H9 (cell line): ENCODE data around the gene RTN1. TPM values are rescaled to one million over a fixed set of nuclear protein-coding genes. Genes with fewer than 3 reads are reported as not detected.

ENCODE experiments used
- DNase-seq: peaks from one replicate; pipeline ENCODE4 v3.0.0-alpha.2; 2017
- H2AFZ ChIP-seq: one replicate; pipeline ENCODE4 v1.6.1; 2013; ENCODE audit warnings: mild to moderate bottlenecking, low read length, control low read depth, moderate library complexity
- H2AK5ac ChIP-seq: 2 replicates; pipeline ENCODE4 v1.6.1; 2013; ENCODE audit warnings: low read length, control low read depth, mixed read lengths; ENCODE audit not compliant: insufficient read length
- H2BK120ac ChIP-seq: one replicate; pipeline ENCODE4 v1.6.1; 2013; ENCODE audit warnings: low read depth, mild to moderate bottlenecking, low read length, control low read depth, inconsistent platforms; ENCODE audit not compliant: poor library complexity, severe bottlenecking
- H2BK12ac ChIP-seq: 2 replicates; pipeline ENCODE4 v1.6.1; 2013; ENCODE audit warnings: low read length, control low read depth, mixed read lengths, low read depth; ENCODE audit not compliant: insufficient read length
- H2BK15ac ChIP-seq: 2 replicates; pipeline ENCODE4 v1.6.1; 2013; ENCODE audit warnings: low read depth, low read length, control low read depth
- H2BK20ac ChIP-seq: one replicate; pipeline ENCODE4 v1.6.1; 2013; ENCODE audit warnings: low read depth, mild to moderate bottlenecking, low read length, control low read depth, inconsistent platforms; ENCODE audit not compliant: poor library complexity, severe bottlenecking
- H2BK5ac ChIP-seq: 2 replicates; pipeline ENCODE4 v1.6.1; 2013; ENCODE audit warnings: low read length, control low read depth, mixed read lengths; ENCODE audit not compliant: insufficient read length
- H3K14ac ChIP-seq: 2 replicates; pipeline ENCODE4 v1.6.1; 2013; ENCODE audit warnings: low read length, control low read depth; ENCODE audit not compliant: insufficient read depth
- H3K18ac ChIP-seq: 2 replicates; pipeline ENCODE4 v1.6.1; 2013; ENCODE audit warnings: low read depth, mild to moderate bottlenecking, mixed read lengths, low read length, control low read depth; ENCODE audit not compliant: insufficient read length
- H3K23ac ChIP-seq: 2 replicates; pipeline ENCODE4 v1.6.1; 2013; ENCODE audit warnings: low read length, control low read depth, mixed read lengths, low read depth; ENCODE audit not compliant: insufficient read length
- H3K23me2 ChIP-seq: 2 replicates; pipeline ENCODE4 v1.6.1; 2013; ENCODE audit warnings: low read depth, mild to moderate bottlenecking, mixed read lengths, low read length, control low read depth; ENCODE audit not compliant: insufficient read length, poor library complexity, severe bottlenecking
- H3K27ac ChIP-seq: 2 replicates; pipeline ENCODE4 v1.5.1; 2013; ENCODE audit warnings: low read length, control low read depth, mixed read lengths, low read depth; ENCODE audit not compliant: insufficient read length
- H3K27me3 ChIP-seq: 2 replicates; pipeline ENCODE4 v1.6.1; 2013; ENCODE audit warnings: low read length, control low read depth, inconsistent platforms; ENCODE audit not compliant: insufficient read depth
- H3K4ac ChIP-seq: 2 replicates; pipeline ENCODE4 v1.6.1; 2013; ENCODE audit warnings: low read depth, mild to moderate bottlenecking, control low read depth, inconsistent platforms, low read length, moderate library complexity
- H3K4me1 ChIP-seq: 2 replicates; pipeline ENCODE4 v1.6.1; 2013; ENCODE audit warnings: low read length, control low read depth, inconsistent platforms; ENCODE audit not compliant: insufficient read depth
- H3K4me2 ChIP-seq: 2 replicates; pipeline ENCODE4 v1.6.1; 2013; ENCODE audit warnings: low read length, control low read depth, mixed read lengths; ENCODE audit not compliant: insufficient read length, insufficient read depth
- H3K56ac ChIP-seq: 2 replicates; pipeline ENCODE4 v1.6.1; 2013; ENCODE audit warnings: low read depth, mild to moderate bottlenecking, mixed read lengths, low read length, control low read depth; ENCODE audit not compliant: insufficient read length
- H3K79me1 ChIP-seq: 2 replicates; pipeline ENCODE4 v1.6.1; 2013; ENCODE audit warnings: low read depth, mild to moderate bottlenecking, moderate library complexity, low read length, control low read depth, inconsistent platforms; ENCODE audit not compliant: insufficient read depth, poor library complexity, severe bottlenecking
- H3K79me2 ChIP-seq: 2 replicates; pipeline ENCODE4 v1.6.1; 2013; ENCODE audit warnings: low read length, control low read depth, inconsistent platforms; ENCODE audit not compliant: insufficient read depth
- H3K9ac ChIP-seq: 2 replicates; pipeline ENCODE4 v1.6.1; 2013; ENCODE audit warnings: low read length, control low read depth, mixed read lengths; ENCODE audit not compliant: insufficient read length; ENCODE audit errors: extremely low read depth
- H3K9me3 ChIP-seq: one replicate; pipeline ENCODE4 v1.6.1; 2013; ENCODE audit warnings: low read depth, low read length, inconsistent platforms; ENCODE audit not compliant: control insufficient read depth
- H3T11ph ChIP-seq: one replicate; pipeline ENCODE4 v1.6.1; 2013; ENCODE audit warnings: mild to moderate bottlenecking, low read length, control low read depth, inconsistent platforms
- H4K20me1 ChIP-seq: one replicate; pipeline ENCODE4 v1.6.1; 2013; ENCODE audit not compliant: control insufficient read depth, insufficient read length, insufficient read depth
- H4K5ac ChIP-seq: 2 replicates; pipeline ENCODE4 v1.6.1; 2013; ENCODE audit warnings: low read depth, mild to moderate bottlenecking, mixed read lengths, low read length, control low read depth; ENCODE audit not compliant: insufficient read length
- H4K8ac ChIP-seq: replicated peaks from 2 replicates; pipeline ENCODE4 v1.6.1; 2013; ENCODE audit warnings: low read length, control low read depth, mixed read lengths, low read depth; ENCODE audit not compliant: insufficient read length
- H4K91ac ChIP-seq: 2 replicates; pipeline ENCODE4 v1.6.1; 2013; ENCODE audit warnings: low read depth, mild to moderate bottlenecking, moderate library complexity, mixed read lengths, low read length, control low read depth; ENCODE audit not compliant: insufficient read length
- H3K27ac Mint-ChIP-seq, 3 experiments: 2 replicates in 2 of 3; 3 replicates in 1 of 3; pipeline ENCODE4 v1.8.0; 2020 to 2021; ENCODE audit warnings: mixed read lengths in 3 of 3, mild to moderate bottlenecking in 1 of 3, moderate library complexity in 1 of 3
- H3K27me3 Mint-ChIP-seq: 2 replicates; pipeline ENCODE4 v1.8.0; 2021; ENCODE audit warnings: low read depth, mild to moderate bottlenecking, moderate library complexity, mixed read lengths
- H3K36me3 Mint-ChIP-seq, 3 experiments: 2 replicates in 2 of 3; 3 replicates in 1 of 3; pipeline ENCODE4 v1.8.0; 2020 to 2021; ENCODE audit warnings: low read depth in 3 of 3, mixed read lengths in 3 of 3; ENCODE audit not compliant: insufficient read depth in 1 of 3
- H3K4me1 Mint-ChIP-seq, 2 experiments: 2 replicates each; pipeline ENCODE4 v1.8.0; 2020; ENCODE audit warnings: mixed read lengths in 2 of 2
- H3K4me3 Mint-ChIP-seq, 2 experiments: 2 replicates in 1 of 2; 3 replicates in 1 of 2; pipeline ENCODE4 v1.8.0; 2020 to 2021; ENCODE audit warnings: mild to moderate bottlenecking in 2 of 2, mixed read lengths in 2 of 2, moderate library complexity in 1 of 2
- H3K9me3 Mint-ChIP-seq, 2 experiments: 2 replicates in 1 of 2; 3 replicates in 1 of 2; pipeline ENCODE4 v1.8.0; 2020; ENCODE audit warnings: mild to moderate bottlenecking in 2 of 2, mixed read lengths in 2 of 2, moderate library complexity in 1 of 2
- WGBS: extraction: QIAGEN DNeasy Blood & Tissue Kit; methylation state at CpG from one replicate; pipeline ENCODE4 v1.1.7; 2013; ENCODE audit warnings: missing lambda C conversion rate, low lambda C conversion rate, mixed read lengths; ENCODE audit not compliant: insufficient read length; ENCODE audit errors: extremely low coverage; 5-methylcytosine and 5-hydroxymethylcytosine counted together
- total RNA-seq: library from RNA; stranded (reverse); gene quantifications from 2 replicates; pipeline ENCODE4 v1.2.1, GENCODE V29; 2021
- TF ChIP-seq, protein P1 (sequence below): fragments of 200-600 bp; sonication (generic); conservative IDR thresholded peaks from 3 replicates; pipeline ENCODE4 v1.8.0; 2021; ENCODE audit warnings: antibody characterized with exemption, mild to moderate bottlenecking

The RTN1 gene
- total RNA-seq, 1 experiment from 2014 or later: 1.8 TPM

DNA sequence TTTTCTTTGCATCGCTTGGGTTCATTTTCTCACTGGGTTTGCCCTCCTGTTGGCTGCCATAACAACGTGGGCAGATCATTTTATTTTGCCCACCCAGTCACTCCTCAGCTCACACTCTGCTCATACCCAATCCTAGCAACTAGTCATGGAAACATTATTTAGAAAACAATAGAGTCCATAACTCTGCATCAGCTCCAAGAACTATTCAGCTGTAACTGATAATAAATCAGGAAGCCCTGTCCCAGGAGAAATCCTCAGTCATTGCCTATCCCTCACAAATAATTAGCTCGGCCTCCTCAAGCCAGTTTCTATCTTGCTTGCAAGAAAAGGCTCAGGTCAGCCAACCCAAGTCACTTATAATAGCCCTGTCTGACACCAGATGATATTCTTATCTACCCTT is 43.2 kb downstream of the RTN1 start:
- no peak overlapping the region for H3K23ac ChIP-seq
- H3K27ac Mint-ChIP-seq: peak overlapping the region in 1 of 3 experiments; percentile 36; a peak in 1 of 7 replicates

More for the DNA sequence above, 43.2 kb downstream of the RTN1 start:
- TF ChIP-seq, protein P1, sequence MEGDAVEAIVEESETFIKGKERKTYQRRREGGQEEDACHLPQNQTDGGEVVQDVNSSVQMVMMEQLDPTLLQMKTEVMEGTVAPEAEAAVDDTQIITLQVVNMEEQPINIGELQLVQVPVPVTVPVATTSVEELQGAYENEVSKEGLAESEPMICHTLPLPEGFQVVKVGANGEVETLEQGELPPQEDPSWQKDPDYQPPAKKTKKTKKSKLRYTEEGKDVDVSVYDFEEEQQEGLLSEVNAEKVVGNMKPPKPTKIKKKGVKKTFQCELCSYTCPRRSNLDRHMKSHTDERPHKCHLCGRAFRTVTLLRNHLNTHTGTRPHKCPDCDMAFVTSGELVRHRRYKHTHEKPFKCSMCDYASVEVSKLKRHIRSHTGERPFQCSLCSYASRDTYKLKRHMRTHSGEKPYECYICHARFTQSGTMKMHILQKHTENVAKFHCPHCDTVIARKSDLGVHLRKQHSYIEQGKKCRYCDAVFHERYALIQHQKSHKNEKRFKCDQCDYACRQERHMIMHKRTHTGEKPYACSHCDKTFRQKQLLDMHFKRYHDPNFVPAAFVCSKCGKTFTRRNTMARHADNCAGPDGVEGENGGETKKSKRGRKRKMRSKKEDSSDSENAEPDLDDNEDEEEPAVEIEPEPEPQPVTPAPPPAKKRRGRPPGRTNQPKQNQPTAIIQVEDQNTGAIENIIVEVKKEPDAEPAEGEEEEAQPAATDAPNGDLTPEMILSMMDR: no peak
- no peak overlapping the region for H3K18ac ChIP-seq
- no peak overlapping the region for H3T11ph ChIP-seq
- no peak overlapping the region for H2BK15ac ChIP-seq
- peaks cover 18 to 21% of the 10 kb centered on the region in 2 experiments for H3K4me1 Mint-ChIP-seq
- no peaks in the 10 kb centered on the region for H3K23me2 ChIP-seq
- H3K36me3 Mint-ChIP-seq: no peaks in the 10 kb centered on the region; a peak in 1 of 7 replicates
- H3K79me1 ChIP-seq: no peaks in the 10 kb centered on the region
- no peak overlapping the region for H3K9ac ChIP-seq
- no peak overlapping the region for H3K4ac ChIP-seq
- no peak overlapping the region for H3K4me3 Mint-ChIP-seq
- H3K56ac ChIP-seq: no peak overlapping the region
- no peaks in the 10 kb centered on the region for H3K27me3 ChIP-seq
- H2BK20ac ChIP-seq: no peak overlapping the region
- H3K27ac ChIP-seq: no peak overlapping the region
- no peaks in the 10 kb centered on the region; the same call in 1 of the 2 replicates for H3K27me3 Mint-ChIP-seq
- no peaks in the 10 kb centered on the region for H3K9me3 ChIP-seq
- no peak overlapping the region for H4K8ac ChIP-seq
- H2BK12ac ChIP-seq: no peak overlapping the region
- no peaks in the 10 kb centered on the region for H3K79me2 ChIP-seq
- H3K14ac ChIP-seq: no peak overlapping the region
- no peak overlapping the region for H2BK5ac ChIP-seq
- H3K9me3 Mint-ChIP-seq: no peaks in the 10 kb centered on the region
- no peak overlapping the region for H4K5ac ChIP-seq
- H2AK5ac ChIP-seq: no peak overlapping the region
- H4K20me1 ChIP-seq: no peaks in the 10 kb centered on the region
- no peak overlapping the region for H3K4me2 ChIP-seq
- H2BK120ac ChIP-seq: no peak overlapping the region
- H3K4me1 ChIP-seq: no peaks in the 10 kb centered on the region
- no peak overlapping the region for H2AFZ ChIP-seq
- WGBS: no CpG with 5 or more reads among the region's 3 CpGs
- DNase-seq: no peak
- no peak overlapping the region for H4K91ac ChIP-seq
